Measurements from ENCODE around the gene MRPS27. TPM values are rescaled to one million over a fixed set of nuclear protein-coding genes. Genes with fewer than 3 reads are reported as not detected.

Gene MRPS27
- total and polyA plus RNA-seq, 9 of the 15 experiments (the other 6 are each of a cell fraction or from before 2014, with no cell fraction given): 73.6 to 144 (median 106) TPM

GRCh38 chr5:72280581-72281069, 39.4 kb downstream of the MRPS27 start (continued):
- TF ChIP-seq HBP1 (CRISPR knock-in tag; IDR thresholded peaks at IDR 0.05) (no peak), SAP30 (IDR thresholded peaks at IDR 0.05; ENCODE audit: borderline replicate concordance, insufficient read depth, low read depth, low read length, poor library complexity, severe bottlenecking) (no peak), ZNF589 (CRISPR knock-in tag; IDR thresholded peaks at IDR 0.05; ENCODE audit: low read depth) (no peak), DDX20 (tag; IDR thresholded peaks at IDR 0.05; ENCODE audit: low read depth) (peak; percentile 54; the same call in 1 of the 2 replicates), TCF7L2 (IDR thresholded peaks at IDR 0.05; ENCODE audit: low read depth, low read length) (no peak), PRPF4 (IDR thresholded peaks at IDR 0.05; ENCODE audit: insufficient read depth, low read depth, low read length, poor library complexity, severe bottlenecking) (no peak), RBM34 (IDR thresholded peaks at IDR 0.05; ENCODE audit: borderline replicate concordance, insufficient read depth, low read length) (no peak), ZNF57 (CRISPR knock-in tag; IDR thresholded peaks at IDR 0.05) (0 out of 2 replicates have a peak, but pooled peaks have one; percentile 4), HNRNPUL1 (IDR thresholded peaks at IDR 0.05; ENCODE audit: low read length) (no peak), CHD7 (IDR thresholded peaks at IDR 0.05; ENCODE audit: low read depth, low read length) (no peak), RFX5 (IDR thresholded peaks at IDR 0.05; ENCODE audit: low read depth, low read length) (no peak), DIDO1 (tag; IDR thresholded peaks at IDR 0.05; ENCODE audit: low read depth) (no peak), ZNF274 (IDR thresholded peaks at IDR 0.05; ENCODE audit: borderline replicate concordance, low read depth, low read length) (no peak), CBX3 (IDR thresholded peaks at IDR 0.05; ENCODE audit: borderline replicate concordance in 1 of 2, low read length in 2 of 2) (no peak), HOXB6 (CRISPR knock-in tag; IDR thresholded peaks at IDR 0.05; ENCODE audit: borderline replicate concordance) (no peak)
